Gastrocnemius medialis (tissue), 4 donors: ENCODE measurements around the gene MCFD2.

Experiments
- CTCF ChIP-seq, 5 experiments: fragments of 450-650 bp in 3 of 5; fragments of 200-600 bp in 2 of 5; sonication (generic) in 2 of 5; IDR thresholded peaks in 4 of 5; conservative IDR thresholded peaks in 1 of 5; 1 replicate in 4 of 5; 2 replicates in 1 of 5; pipeline ENCODE4 v1.5.1; 2016 to 2019; ENCODE audit warnings: antibody characterized with exemption in 5 of 5, mild to moderate bottlenecking in 3 of 5, moderate library complexity in 3 of 5
- POLR2A ChIP-seq, 2 donors: fragments of 450-650 bp; IDR thresholded peaks; one replicate each; pipeline ENCODE4 v1.6.1; 2017; ENCODE audit warnings: antibody characterized with exemption in 2 of 2, mild to moderate bottlenecking in 2 of 2, moderate library complexity in 2 of 2

- TF ChIP-seq CTCF (IDR thresholded peaks at IDR 0.05 in 4 of 5, conservative IDR thresholded peaks at IDR 0.05 in 1 of 5) (no peak), POLR2A (IDR thresholded peaks at IDR 0.05) (peak; percentile 47 to 69)
Observed at GRCh38 chr2:46915811-46916630, 415 bp upstream of the MCFD2 start.
